Smooth muscle cell (in vitro differentiated cells): ENCODE data around the gene RGS1. TPM values are rescaled to one million over a fixed set of nuclear protein-coding genes. Genes with fewer than 3 reads are reported as not detected.

Source experiments
- DNase-seq: peaks from one replicate; lab custom pipeline; 2025; ENCODE audit not compliant: unreplicated experiment; lab: John Stamatoyannopoulos, UW
- H2AFZ ChIP-seq: fragments of 200-600 bp; sonication (generic); 2 replicates; pipeline ENCODE4 v1.6.0; 2016; ENCODE audit warnings: antibody characterized with exemption, low read depth, mild to moderate bottlenecking
- H3F3A ChIP-seq: fragments of 200-600 bp; sonication (generic); 2 replicates; pipeline ENCODE4 v1.6.0; 2017; ENCODE audit warnings: antibody characterized with exemption, low read depth
- H3K27ac ChIP-seq: fragments of 200-600 bp; sonication (generic); 2 replicates; pipeline ENCODE4 v1.5.1; 2016; ENCODE audit warnings: low read depth, mild to moderate bottlenecking
- H3K27me3 ChIP-seq: fragments of 200-600 bp; sonication (generic); 2 replicates; pipeline ENCODE4 v1.6.1; 2016; ENCODE audit warnings: low read depth, mild to moderate bottlenecking
- H3K36me3 ChIP-seq: fragments of 200-600 bp; sonication (generic); 2 replicates; pipeline ENCODE4 v1.5.1; 2016; ENCODE audit warnings: low read depth
- H3K4me1 ChIP-seq: fragments of 200-600 bp; sonication (generic); 2 replicates; pipeline ENCODE4 v1.5.1; 2016; ENCODE audit warnings: low read depth
- H3K4me2 ChIP-seq: fragments of 200-600 bp; sonication (generic); 2 replicates; pipeline ENCODE4 v1.6.0; 2016; ENCODE audit warnings: mild to moderate bottlenecking
- H3K4me3 ChIP-seq: fragments of 200-600 bp; sonication (generic); 2 replicates; pipeline ENCODE4 v1.5.1; 2016; ENCODE audit warnings: mild to moderate bottlenecking
- H3K79me2 ChIP-seq: fragments of 200-600 bp; sonication (generic); 2 replicates; pipeline ENCODE4 v1.6.0; 2016; ENCODE audit warnings: low read depth, mild to moderate bottlenecking
- H3K9ac ChIP-seq: fragments of 200-600 bp; sonication (generic); 2 replicates; pipeline ENCODE4 v1.6.0; 2016; ENCODE audit warnings: low read depth
- H3K9me3 ChIP-seq: fragments of 200-600 bp; sonication (generic); replicated peaks from 2 replicates; pipeline ENCODE4 v1.5.1; 2016; ENCODE audit warnings: low read depth
- H4K20me1 ChIP-seq: fragments of 200-600 bp; sonication (generic); 2 replicates; pipeline ENCODE4 v1.6.0; 2016; ENCODE audit warnings: low read depth
- CTCF ChIP-seq: fragments of 200-600 bp; sonication (generic); IDR thresholded peaks from 2 replicates; pipeline ENCODE4 v1.5.1; 2017; ENCODE audit warnings: borderline replicate concordance, mild to moderate bottlenecking, antibody characterized with exemption; ENCODE audit not compliant: insufficient read depth, poor library complexity, severe bottlenecking
- WGBS: methylation state at CpG from one replicate; pipeline ENCODE4 v1.1.7; 2016; ENCODE audit warnings: low lambda C conversion rate; 5-methylcytosine and 5-hydroxymethylcytosine counted together
- polyA plus RNA-seq: library from polyadenylated mRNA; unstranded; fragments of >200 nt; fragmentation: Nextera tagmentation; extraction: Ambion mirVana; gene quantifications from 2 replicates; pipeline ENCODE4 v1.2.1, GENCODE V29; 2016
- total RNA-seq: library from RNA; depleted of rRNA; stranded (reverse); fragments of >200 nt; gene quantifications from 2 replicates; pipeline ENCODE4 v1.2.3, GENCODE V29; 2014

RGS1 gene
- total and polyA plus RNA-seq, 2 experiments from 2014 or later: 119 to 224 TPM

GRCh38 chr1:192546596-192547190 lies 28.9 kb upstream of the RGS1 start:
- peaks cover 14% of the 10 kb centered on the region for H3F3A ChIP-seq
- no peak for DNase-seq
- no peak overlapping the region for H3K27ac ChIP-seq
- no peaks in the 10 kb centered on the region for H3K36me3 ChIP-seq
- no peak overlapping the region for H2AFZ ChIP-seq
- no peaks in the 10 kb centered on the region for H4K20me1 ChIP-seq
- peaks cover 6% of the 10 kb centered on the region for H3K4me1 ChIP-seq
- H3K9ac ChIP-seq: no peak overlapping the region
- TF ChIP-seq CTCF: no peak
- no peaks in the 10 kb centered on the region for H3K79me2 ChIP-seq
- no peaks in the 10 kb centered on the region for H3K27me3 ChIP-seq
- H3K4me3 ChIP-seq: no peak overlapping the region
- H3K9me3 ChIP-seq: no peaks in the 10 kb centered on the region
- 65% methylated on average over 7 of the region's 7 CpGs for WGBS
- no peak overlapping the region for H3K4me2 ChIP-seq

- no peaks in the 10 kb centered on the region for H4K20me1 ChIP-seq
- H3K27me3 ChIP-seq: no peaks in the 10 kb centered on the region
- DNase-seq: no peak
- TF ChIP-seq CTCF: no peak
- H2AFZ ChIP-seq: no peak overlapping the region
- peaks cover 14% of the 10 kb centered on the region for H3F3A ChIP-seq
- H3K9ac ChIP-seq: no peak overlapping the region
- no peak overlapping the region for H3K4me2 ChIP-seq
- no peak overlapping the region for H3K4me3 ChIP-seq
- no peaks in the 10 kb centered on the region for H3K36me3 ChIP-seq
- no peak overlapping the region for H3K27ac ChIP-seq
- peaks cover 6% of the 10 kb centered on the region for H3K4me1 ChIP-seq
- H3K79me2 ChIP-seq: no peaks in the 10 kb centered on the region
- WGBS: 96% methylated on average over 2 of the region's 2 CpGs
- H3K9me3 ChIP-seq: no peaks in the 10 kb centered on the region
These were observed 28.1 kb upstream of the RGS1 start for GRCh38 chr1:192547501-192547900.

GRCh38 chr1:192549937-192550336 lies 25.6 kb upstream of the RGS1 start:
- TF ChIP-seq CTCF: no peak
- no peak for DNase-seq
- Histone ChIP-seq H3K27ac (peak overlapping the region; percentile 50), H3K4me3 (no peak overlapping the region), H3K4me1 (peaks cover 6% of the 10 kb centered on the region), H3F3A (peaks cover 10% of the 10 kb centered on the region), H3K27me3 (no peaks in the 10 kb centered on the region), H3K4me2 (no peak overlapping the region), H3K79me2 (no peaks in the 10 kb centered on the region), H3K9me3 (no peaks in the 10 kb centered on the region), H4K20me1 (no peaks in the 10 kb centered on the region), H2AFZ (no peak overlapping the region), H3K9ac (no peak overlapping the region), H3K36me3 (no peaks in the 10 kb centered on the region)
- WGBS: 87% methylated on average over 3 of the region's 3 CpGs

- Histone ChIP-seq H2AFZ (no peak overlapping the region), H3K4me2 (peak overlapping the region; percentile 52)
These were observed 24.5 kb upstream of the RGS1 start for GRCh38 chr1:192550922-192551534.

More at GRCh38 chr1:192550922-192551534, 24.5 kb upstream of the RGS1 start:
- H3K4me1 ChIP-seq: peaks cover 3% of the 10 kb centered on the region
- H3K36me3 ChIP-seq: no peaks in the 10 kb centered on the region
- H3K9ac ChIP-seq: no peak overlapping the region
- peaks cover 4% of the 10 kb centered on the region for H3F3A ChIP-seq
- H4K20me1 ChIP-seq: no peaks in the 10 kb centered on the region
- no peak for TF ChIP-seq CTCF
- H3K9me3 ChIP-seq: no peaks in the 10 kb centered on the region
- H3K27me3 ChIP-seq: no peaks in the 10 kb centered on the region
- H3K4me3 ChIP-seq: no peak overlapping the region
- peak overlapping the region; percentile 50 for H3K27ac ChIP-seq
- WGBS: 65% methylated on average over 2 of the region's 2 CpGs
- H3K79me2 ChIP-seq: no peaks in the 10 kb centered on the region
- no peak for DNase-seq
